ENCODE measurements around the gene SIMC1. TPM values are rescaled to one million over a fixed set of nuclear protein-coding genes. Genes with fewer than 3 reads are reported as not detected.
A peak's percentile ranks its signal among the peaks of the same experiment; 100 is the strongest.

The SIMC1 gene
- polyA plus RNA-seq, 1 of the 3 experiments (the other 2 are of a cell fraction): 12.4 TPM

DNA sequence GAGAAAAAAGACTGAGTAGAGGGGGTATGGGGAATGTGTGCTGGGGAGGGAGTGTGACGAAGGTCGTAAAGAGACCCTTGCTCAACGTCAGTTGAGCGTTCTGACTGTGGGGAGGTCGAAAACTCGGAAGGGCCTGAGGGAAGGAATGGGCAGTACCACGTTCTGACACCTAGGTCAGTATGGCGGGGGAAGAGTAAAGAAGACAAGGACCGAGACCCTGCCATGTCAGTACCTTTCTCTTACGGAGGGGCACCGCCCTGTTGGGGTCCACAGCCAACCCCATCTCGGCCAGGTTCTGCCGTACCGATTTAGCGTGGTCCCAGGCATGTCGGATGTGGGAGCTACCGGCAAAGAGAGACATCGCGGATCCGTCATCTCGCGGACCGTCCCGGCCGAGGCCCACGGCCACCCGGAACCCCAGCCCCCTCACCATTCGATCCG, 149.8 kb downstream of the SIMC1 start:
- ChIA-PET POLR2A (interaction anchor here (0.8 to 2.0 kb wide), 5 partner anchors 8 to 149 kb away, joined by 3 to 7 read pairs (median 6); partner anchors contain the start of genes KIAA1191 and RNF44), CTCF (interaction anchor here (0.8 to 2.5 kb wide), 3 partner anchors 26 to 53 kb away, joined by 3 to 7 read pairs (median 6); partner anchors contain the start of genes CLTB and KIAA1191)
- Histone ChIP-seq H3K9me2 (no peaks in the 10 kb centered on the region), H3K4me3 (ENCODE audit: low read depth in 2 of 2, low read length in 1 of 2) (peak overlapping the region; percentile 92 to 96), H3K9ac (peak overlapping the region; percentile 96), H3K9me3 (no peaks in the 10 kb centered on the region), H3F3A (replicated peaks; ENCODE audit: insufficient read depth) (peaks cover 6% of the 10 kb centered on the region), H3K27ac (ENCODE audit: low read depth in 2 of 2, low read length in 1 of 2) (peak overlapping the region; percentile 97; a peak in 3 of 4 replicates), H2AFZ (ENCODE audit: low read depth) (peak overlapping the region; percentile 19; the same call in 1 of the 2 replicates), H3K36me3 (replicated peaks in 1 of 2; ENCODE audit: control insufficient read depth in 1 of 2, insufficient read depth in 2 of 2, low read length in 1 of 2) (peaks cover 18 to 42% of the 10 kb centered on the region in 2 experiments), H3K27me3 (ENCODE audit: insufficient read depth) (no peaks in the 10 kb centered on the region), H3K79me2 (ENCODE audit: insufficient read depth) (peaks cover 51% of the 10 kb centered on the region), H3K4me2 (peak overlapping the region; percentile 86), H3K4me1 (ENCODE audit: control insufficient read depth in 1 of 2, insufficient read depth in 2 of 2, low read depth in 1 of 2, low read length in 1 of 2) (peaks cover 0 to 14% of the 10 kb centered on the region in 2 experiments; a peak in 2 of 4 replicates), H4K20me1 (ENCODE audit: insufficient read depth) (no peaks in the 10 kb centered on the region)
- TF ChIP-seq GABPA (IDR thresholded peaks at IDR 0.05; ENCODE audit: low read depth) (no peak), EZH2phosphoT487 (IDR thresholded peaks at IDR 0.05; ENCODE audit: borderline replicate concordance, low read depth) (no peak), FOSL2 (IDR thresholded peaks at IDR 0.05; ENCODE audit: borderline replicate concordance, low read depth) (no peak), MXI1 (IDR thresholded peaks at IDR 0.05; ENCODE audit: low read depth, low read length) (no peak), USF2 (IDR thresholded peaks at IDR 0.05; ENCODE audit: borderline replicate concordance, low read depth, low read length) (no peak), NFIC (IDR thresholded peaks at IDR 0.05; ENCODE audit: borderline replicate concordance) (no peak), RCOR1 (IDR thresholded peaks at IDR 0.05; ENCODE audit: low read length) (no peak), TEAD4 (IDR thresholded peaks at IDR 0.05; ENCODE audit: borderline replicate concordance, insufficient read depth) (no peak), RXRA (IDR thresholded peaks at IDR 0.05; ENCODE audit: borderline replicate concordance, low read depth) (no peak)
- TF ChIP-seq, protein P1, sequence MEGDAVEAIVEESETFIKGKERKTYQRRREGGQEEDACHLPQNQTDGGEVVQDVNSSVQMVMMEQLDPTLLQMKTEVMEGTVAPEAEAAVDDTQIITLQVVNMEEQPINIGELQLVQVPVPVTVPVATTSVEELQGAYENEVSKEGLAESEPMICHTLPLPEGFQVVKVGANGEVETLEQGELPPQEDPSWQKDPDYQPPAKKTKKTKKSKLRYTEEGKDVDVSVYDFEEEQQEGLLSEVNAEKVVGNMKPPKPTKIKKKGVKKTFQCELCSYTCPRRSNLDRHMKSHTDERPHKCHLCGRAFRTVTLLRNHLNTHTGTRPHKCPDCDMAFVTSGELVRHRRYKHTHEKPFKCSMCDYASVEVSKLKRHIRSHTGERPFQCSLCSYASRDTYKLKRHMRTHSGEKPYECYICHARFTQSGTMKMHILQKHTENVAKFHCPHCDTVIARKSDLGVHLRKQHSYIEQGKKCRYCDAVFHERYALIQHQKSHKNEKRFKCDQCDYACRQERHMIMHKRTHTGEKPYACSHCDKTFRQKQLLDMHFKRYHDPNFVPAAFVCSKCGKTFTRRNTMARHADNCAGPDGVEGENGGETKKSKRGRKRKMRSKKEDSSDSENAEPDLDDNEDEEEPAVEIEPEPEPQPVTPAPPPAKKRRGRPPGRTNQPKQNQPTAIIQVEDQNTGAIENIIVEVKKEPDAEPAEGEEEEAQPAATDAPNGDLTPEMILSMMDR (IDR thresholded peaks at IDR 0.05): no peak
- TF ChIP-seq, protein P2, sequence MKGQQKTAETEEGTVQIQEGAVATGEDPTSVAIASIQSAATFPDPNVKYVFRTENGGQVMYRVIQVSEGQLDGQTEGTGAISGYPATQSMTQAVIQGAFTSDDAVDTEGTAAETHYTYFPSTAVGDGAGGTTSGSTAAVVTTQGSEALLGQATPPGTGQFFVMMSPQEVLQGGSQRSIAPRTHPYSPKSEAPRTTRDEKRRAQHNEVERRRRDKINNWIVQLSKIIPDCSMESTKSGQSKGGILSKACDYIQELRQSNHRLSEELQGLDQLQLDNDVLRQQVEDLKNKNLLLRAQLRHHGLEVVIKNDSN (IDR thresholded peaks at IDR 0.05; ENCODE audit: borderline replicate concordance, low read depth): no peak
- TF ChIP-seq, protein P3, sequence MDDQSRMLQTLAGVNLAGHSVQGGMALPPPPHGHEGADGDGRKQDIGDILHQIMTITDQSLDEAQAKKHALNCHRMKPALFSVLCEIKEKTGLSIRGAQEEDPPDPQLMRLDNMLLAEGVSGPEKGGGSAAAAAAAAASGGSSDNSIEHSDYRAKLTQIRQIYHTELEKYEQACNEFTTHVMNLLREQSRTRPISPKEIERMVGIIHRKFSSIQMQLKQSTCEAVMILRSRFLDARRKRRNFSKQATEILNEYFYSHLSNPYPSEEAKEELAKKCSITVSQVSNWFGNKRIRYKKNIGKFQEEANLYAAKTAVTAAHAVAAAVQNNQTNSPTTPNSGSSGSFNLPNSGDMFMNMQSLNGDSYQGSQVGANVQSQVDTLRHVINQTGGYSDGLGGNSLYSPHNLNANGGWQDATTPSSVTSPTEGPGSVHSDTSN (IDR thresholded peaks at IDR 0.05): no peak
- 2% methylated on average over 17 of the region's 29 CpGs for whole genome bisulfite sequencing (ENCODE audit: low lambda C conversion rate)
- DNase-seq: peak; percentile 65

Measured in SK-N-SH (cell line).